PC-9 (cell line): ENCODE data around the gene SLX4IP. TPM values are rescaled to one million over a fixed set of nuclear protein-coding genes. Genes with fewer than 3 reads are reported as not detected.

Experiments
- BruUV-seq: library from RNA; stranded (reverse); fragments of 400-500 nt; replicated peaks from 2 replicates; lab custom pipeline; 2021; lab: Mats Ljungman, UMichigan
- CTCF ChIA-PET: fragments of 300-600 bp; sonication (Branson Sonifier 250); formaldehyde crosslinking; loops from one replicate; lab custom pipeline; 2022; ENCODE audit warnings: antibody characterized with exemption; lab: Charles Lee
- POLR2A ChIA-PET: fragments of 300-600 bp; sonication (Branson Sonifier 250); formaldehyde crosslinking; loops from one replicate; lab custom pipeline; 2022; ENCODE audit warnings: antibody characterized with exemption; ENCODE audit not compliant: unreplicated experiment; lab: Charles Lee
- DNase-seq, 2 experiments: peaks; one replicate each; pipeline versions ENCODE4 v3.0.0 to v3.0.0-alpha.2; 2015 to 2022; ENCODE audit warnings: mixed read lengths in 1 of 2
- H2AFZ ChIP-seq: fragments of 200-600 bp; sonication (generic); 2 replicates; pipeline ENCODE4 v1.8.1; 2017; ENCODE audit warnings: antibody characterized with exemption
- H3F3A ChIP-seq: fragments of 200-600 bp; sonication (generic); 2 replicates; pipeline ENCODE4 v1.8.1; 2017; ENCODE audit warnings: antibody characterized with exemption, mild to moderate bottlenecking, low read depth; ENCODE audit not compliant: insufficient read depth
- H3K27ac ChIP-seq: fragments of 200-600 bp; sonication (generic); 2 replicates; pipeline ENCODE4 v1.6.1; 2016; ENCODE audit warnings: mixed run types
- H3K27me3 ChIP-seq: fragments of 200-600 bp; sonication (generic); 2 replicates; pipeline ENCODE4 v1.6.1; 2016; ENCODE audit warnings: low read depth, mixed run types; ENCODE audit not compliant: insufficient read depth
- H3K36me3 ChIP-seq: fragments of 200-600 bp; sonication (generic); 2 replicates; pipeline ENCODE4 v1.6.1; 2016; ENCODE audit warnings: low read depth, mixed run types
- H3K4me1 ChIP-seq: fragments of 200-600 bp; sonication (generic); replicated peaks from 2 replicates; pipeline ENCODE4 v1.6.1; 2016; ENCODE audit warnings: mixed run types; ENCODE audit not compliant: insufficient read depth
- H3K4me2 ChIP-seq: fragments of 200-600 bp; sonication (generic); 2 replicates; pipeline ENCODE4 v1.6.1; 2017; ENCODE audit warnings: mixed run types
- H3K4me3 ChIP-seq: fragments of 200-600 bp; sonication (generic); 2 replicates; pipeline ENCODE4 v1.6.1; 2016; ENCODE audit warnings: mixed run types
- H3K79me2 ChIP-seq: fragments of 200-600 bp; sonication (generic); 2 replicates; pipeline ENCODE4 v1.6.1; 2017; ENCODE audit warnings: low read depth, mixed run types
- H3K9me2 ChIP-seq: fragments of 200-600 bp; sonication (generic); 2 replicates; pipeline ENCODE4 v1.8.1; 2017; ENCODE audit warnings: mild to moderate bottlenecking; ENCODE audit not compliant: insufficient read depth
- H3K9me3 ChIP-seq: fragments of 200-600 bp; sonication (generic); 2 replicates; pipeline ENCODE4 v1.8.1; 2016; ENCODE audit warnings: low read depth; ENCODE audit not compliant: insufficient read depth
- H4K20me1 ChIP-seq: fragments of 200-600 bp; sonication (generic); 2 replicates; pipeline ENCODE4 v1.8.1; 2017; ENCODE audit not compliant: insufficient read depth
- EZH2 ChIP-seq: fragments of 200-600 bp; sonication (generic); IDR thresholded peaks from 2 replicates; pipeline ENCODE4 v1.8.0; 2017; ENCODE audit warnings: antibody characterized with exemption, low read depth
- intact Hi-C: fragments of 100-400 bp; cut with micrococcal nuclease; formaldehyde crosslinking; loops from one replicate; pipeline ENCODE4 v1.10.0; 2022; ENCODE audit not compliant: unreplicated experiment
- total RNA-seq: library from RNA; stranded (reverse); gene quantifications from 2 replicates; pipeline ENCODE4 v1.2.3, GENCODE V29; 2021
- TF ChIP-seq, protein P1 (sequence below): fragments of 200-600 bp; sonication (generic); conservative IDR thresholded peaks from 2 replicates; pipeline ENCODE4 v1.6.1; 2017; ENCODE audit warnings: mixed run types, antibody characterized with exemption, mild to moderate bottlenecking, moderate library complexity

The SLX4IP gene
- total RNA-seq, 1 experiment from 2014 or later, result 13.4 TPM

DNA sequence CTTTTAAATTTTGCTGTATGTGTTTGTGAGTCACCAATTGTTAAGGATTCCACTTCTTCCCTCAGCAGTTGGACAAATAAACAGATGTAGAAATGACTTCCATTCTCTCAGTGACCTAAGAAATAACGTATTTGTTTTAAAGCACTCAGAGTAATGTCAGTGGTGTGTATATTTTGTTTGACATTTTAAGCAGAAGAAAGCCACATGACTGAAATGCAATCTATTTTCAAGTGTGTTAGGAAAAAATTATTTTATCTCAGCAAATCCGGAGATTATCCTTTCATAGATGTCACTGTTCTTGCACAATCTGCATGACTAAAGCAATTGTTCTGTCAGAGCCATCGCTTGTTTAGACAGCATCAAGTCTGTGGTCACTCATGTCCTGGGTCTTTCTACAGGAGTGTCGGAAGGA lies 161.6 kb downstream of the SLX4IP start:
- POLR2A ChIA-PET, result interaction anchor here (0.6 kb wide), 1 partner anchor 10 kb away, joined by 6 read pairs; no protein-coding TSS in a partner anchor

DNA sequence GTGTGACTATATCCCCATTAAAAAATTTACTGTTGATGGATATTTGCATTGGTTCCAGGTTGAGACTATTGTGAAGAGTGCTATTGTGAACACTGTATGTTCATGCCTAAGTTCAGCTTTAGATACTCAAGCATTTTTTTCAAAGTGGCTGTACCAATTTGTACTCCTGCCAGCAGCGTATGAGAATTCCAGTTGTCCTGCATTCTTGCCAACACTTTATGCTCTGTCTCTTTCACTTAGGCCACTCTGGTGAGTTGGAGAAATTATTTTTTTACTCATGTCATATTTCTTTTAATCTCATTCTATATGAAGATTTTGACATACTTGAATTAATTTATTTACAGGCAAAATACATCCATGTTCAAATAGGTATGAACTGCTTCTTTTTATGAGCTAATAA lies 162.5 kb downstream of the SLX4IP start:
- no peaks in the 10 kb centered on the region for H4K20me1 ChIP-seq
- no peaks in the 10 kb centered on the region for H3K27me3 ChIP-seq
- H3K9me2 ChIP-seq, result no peaks in the 10 kb centered on the region
- H3K4me1 ChIP-seq, result peaks cover 31% of the 10 kb centered on the region
- H3K79me2 ChIP-seq, result no peaks in the 10 kb centered on the region
- no peaks in the 10 kb centered on the region for H3K9me3 ChIP-seq
- H2AFZ ChIP-seq, result no peak overlapping the region
- intact Hi-C loops, result loop anchor here (2.0 to 5.0 kb wide), 2 partner anchors 41 to 405 kb away; no protein-coding TSS in a partner anchor
- no peaks in the 10 kb centered on the region for H3K36me3 ChIP-seq
- no peak overlapping the region for H3K4me2 ChIP-seq
- ChIA-PET POLR2A (interaction anchor here (0.5 to 0.6 kb wide), 2 partner anchors 9 to 16 kb away, joined by 3 to 6 read pairs; no protein-coding TSS in a partner anchor), CTCF (no interaction called here)
- DNase-seq, result no peak
- TF ChIP-seq, protein P1, sequence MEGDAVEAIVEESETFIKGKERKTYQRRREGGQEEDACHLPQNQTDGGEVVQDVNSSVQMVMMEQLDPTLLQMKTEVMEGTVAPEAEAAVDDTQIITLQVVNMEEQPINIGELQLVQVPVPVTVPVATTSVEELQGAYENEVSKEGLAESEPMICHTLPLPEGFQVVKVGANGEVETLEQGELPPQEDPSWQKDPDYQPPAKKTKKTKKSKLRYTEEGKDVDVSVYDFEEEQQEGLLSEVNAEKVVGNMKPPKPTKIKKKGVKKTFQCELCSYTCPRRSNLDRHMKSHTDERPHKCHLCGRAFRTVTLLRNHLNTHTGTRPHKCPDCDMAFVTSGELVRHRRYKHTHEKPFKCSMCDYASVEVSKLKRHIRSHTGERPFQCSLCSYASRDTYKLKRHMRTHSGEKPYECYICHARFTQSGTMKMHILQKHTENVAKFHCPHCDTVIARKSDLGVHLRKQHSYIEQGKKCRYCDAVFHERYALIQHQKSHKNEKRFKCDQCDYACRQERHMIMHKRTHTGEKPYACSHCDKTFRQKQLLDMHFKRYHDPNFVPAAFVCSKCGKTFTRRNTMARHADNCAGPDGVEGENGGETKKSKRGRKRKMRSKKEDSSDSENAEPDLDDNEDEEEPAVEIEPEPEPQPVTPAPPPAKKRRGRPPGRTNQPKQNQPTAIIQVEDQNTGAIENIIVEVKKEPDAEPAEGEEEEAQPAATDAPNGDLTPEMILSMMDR, result no peak
- H3F3A ChIP-seq, result peaks cover 19% of the 10 kb centered on the region
- no peak overlapping the region for H3K4me3 ChIP-seq
- BruUV-seq, result no TSS peak
- H3K27ac ChIP-seq, result peak overlapping the region; percentile 94

More for the DNA sequence above, 161.6 kb downstream of the SLX4IP start:
- Histone ChIP-seq H3F3A (peaks cover 20% of the 10 kb centered on the region), H3K9me2 (no peaks in the 10 kb centered on the region), H3K27me3 (no peaks in the 10 kb centered on the region), H3K4me3 (no peak overlapping the region), H3K4me2 (no peak overlapping the region), H3K36me3 (no peaks in the 10 kb centered on the region), H2AFZ (no peak overlapping the region), H3K79me2 (no peaks in the 10 kb centered on the region), H3K4me1 (peaks cover 38% of the 10 kb centered on the region), H3K9me3 (no peaks in the 10 kb centered on the region), H3K27ac (no peak overlapping the region), H4K20me1 (no peaks in the 10 kb centered on the region)
- DNase-seq, result no peak
- intact Hi-C loops, result loop anchor here (5.0 kb wide), 1 partner anchor 406 kb away; no protein-coding TSS in a partner anchor
- CTCF ChIA-PET, result no interaction called here
- no peak for TF ChIP-seq EZH2
- TF ChIP-seq, protein P1, result no peak
- no TSS peak for BruUV-seq

DNA sequence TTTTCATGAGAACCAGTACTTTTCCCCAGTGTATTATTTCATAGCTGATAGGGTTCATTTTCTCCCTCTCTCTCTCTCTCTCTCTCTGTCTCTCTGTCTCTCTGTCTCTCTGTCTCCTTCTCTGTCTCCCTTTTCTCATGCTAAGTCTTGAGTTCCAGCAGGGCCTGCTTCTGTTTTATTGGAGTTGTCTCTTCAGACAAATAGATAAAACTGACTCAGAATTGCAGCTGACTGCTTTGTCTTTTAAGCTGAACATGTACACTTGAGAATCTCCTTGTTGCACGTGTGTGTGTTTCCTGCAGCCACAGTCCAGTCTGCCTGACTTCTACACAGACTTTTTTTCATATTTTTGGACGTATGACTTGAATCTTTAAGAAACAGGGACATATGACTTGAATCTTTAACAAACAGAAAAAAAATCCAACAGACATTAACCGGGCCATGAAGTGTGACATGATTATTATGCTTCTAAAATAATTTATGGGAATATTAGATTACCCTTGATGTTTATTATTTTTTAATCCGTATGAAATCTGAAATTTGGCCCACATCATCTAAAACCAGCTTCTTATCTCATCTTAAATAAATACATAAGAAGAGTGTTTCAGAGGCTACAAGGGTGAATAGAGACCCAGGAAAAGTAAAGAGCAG lies 167.2 kb downstream of the SLX4IP start:
- H3K9me3 ChIP-seq, result no peaks in the 10 kb centered on the region
- no peaks in the 10 kb centered on the region for H3K9me2 ChIP-seq
- peaks cover 29% of the 10 kb centered on the region for H3F3A ChIP-seq
- no peaks in the 10 kb centered on the region; the same call in 1 of the 2 replicates for H3K36me3 ChIP-seq
- H3K79me2 ChIP-seq, result 0 out of 2 replicates have a peak, but pooled peaks cover 6% of the 10 kb centered on the region
- no peak overlapping the region for H3K4me3 ChIP-seq
- ChIA-PET POLR2A (no interaction called here), CTCF (interaction anchor here (0.6 kb wide), 1 partner anchor 71 kb away, joined by 3 read pairs; the partner anchor contains the start of gene JAG1)
- no TSS peak for BruUV-seq
- no peak overlapping the region for H3K4me2 ChIP-seq
- H3K27ac ChIP-seq, result no peak overlapping the region
- H3K27me3 ChIP-seq, result no peaks in the 10 kb centered on the region
- TF ChIP-seq, protein P1, result no peak
- no peak for TF ChIP-seq EZH2
- no peak for DNase-seq
- no peaks in the 10 kb centered on the region for H4K20me1 ChIP-seq
- H2AFZ ChIP-seq, result no peak overlapping the region
- peaks cover 49% of the 10 kb centered on the region for H3K4me1 ChIP-seq
- intact Hi-C loops, result loop anchor here (5.0 kb wide), 1 partner anchor 1260 kb away; no protein-coding TSS in a partner anchor
